ENCODE results near the gene MYH15.
A peak's percentile ranks its signal among the peaks of the same experiment; 100 is the strongest.

MYH15 gene

GRCh38 chr3:108485146-108485545 is 25.2 kb downstream of the MYH15 start:
- POLR2A ChIA-PET = no interaction called here
- no peak for TF ChIP-seq PKNOX1 (IDR thresholded peaks at IDR 0.05)
- TF ChIP-seq FOXA1 (IDR thresholded peaks at IDR 0.05) = no peak
- no peak for TF ChIP-seq SP1 (IDR thresholded peaks at IDR 0.05)
- no peak for TF ChIP-seq FOXM1 (IDR thresholded peaks at IDR 0.05; ENCODE audit: borderline replicate concordance)
- no peak for TF ChIP-seq HDGF (IDR thresholded peaks at IDR 0.05; ENCODE audit: borderline replicate concordance)
- TF ChIP-seq TARDBP (IDR thresholded peaks at IDR 0.05) = no peak
- no peak for TF ChIP-seq ARNT (IDR thresholded peaks at IDR 0.05)
- no peak for TF ChIP-seq CTBP1 (IDR thresholded peaks at IDR 0.05; ENCODE audit: borderline replicate concordance)
- TF ChIP-seq FOXK2 (IDR thresholded peaks at IDR 0.05) = no peak
- TF ChIP-seq LEF1 (IDR thresholded peaks at IDR 0.05; ENCODE audit: borderline replicate concordance) = no peak
- TF ChIP-seq NFRKB (IDR thresholded peaks at IDR 0.05) = no peak
- no peak for TF ChIP-seq SUZ12 (IDR thresholded peaks at IDR 0.05)
- DNase-seq (ENCODE audit: extremely low spot score) = no peak
- CTCF ChIA-PET = interaction anchor here (2.2 kb wide), 1 partner anchor 8 kb away, joined by 14 read pairs; no protein-coding TSS in a partner anchor

- DNase-seq (ENCODE audit: extremely low spot score) = no peak
- ChIA-PET CTCF (no interaction called here), POLR2A (no interaction called here)
- no peak for TF ChIP-seq NFRKB (IDR thresholded peaks at IDR 0.05)
- no peak for TF ChIP-seq BHLHE40 (IDR thresholded peaks at IDR 0.05; ENCODE audit: borderline replicate concordance)
- TF ChIP-seq SP1 (IDR thresholded peaks at IDR 0.05) = no peak
- no peak for TF ChIP-seq ARNT (IDR thresholded peaks at IDR 0.05)
- TF ChIP-seq L3MBTL2 (conservative IDR thresholded peaks at IDR 0.05) = no peak
Measured at GRCh38 chr3:108479224-108479623, 31.2 kb downstream of the MYH15 start.

GRCh38 chr3:108477511-108478147 is 32.8 kb downstream of the MYH15 start:
- peak; percentile 67 for DNase-seq (ENCODE audit: extremely low spot score)
- POLR2A ChIA-PET = no interaction called here
- no peak for TF ChIP-seq NFRKB (IDR thresholded peaks at IDR 0.05)
- no peak for TF ChIP-seq FOXM1 (IDR thresholded peaks at IDR 0.05; ENCODE audit: borderline replicate concordance)
- no peak for TF ChIP-seq FOXK2 (IDR thresholded peaks at IDR 0.05)
- TF ChIP-seq TARDBP (IDR thresholded peaks at IDR 0.05) = no peak
- no peak for TF ChIP-seq CTBP1 (IDR thresholded peaks at IDR 0.05; ENCODE audit: borderline replicate concordance)
- no peak for TF ChIP-seq ZNF384 (IDR thresholded peaks at IDR 0.05)
- TF ChIP-seq ELF4 (IDR thresholded peaks at IDR 0.05) = no peak
- TF ChIP-seq BHLHE40 (IDR thresholded peaks at IDR 0.05; ENCODE audit: borderline replicate concordance) = no peak
- no peak for TF ChIP-seq L3MBTL2 (conservative IDR thresholded peaks at IDR 0.05)
- CTCF ChIA-PET = interaction anchor here (0.6 to 1.5 kb wide), 6 partner anchors 9 to 550 kb away, joined by 3 to 18 read pairs (median 4); no protein-coding TSS in a partner anchor

GRCh38 chr3:108475220-108475782 is 35.1 kb downstream of the MYH15 start:
- TF ChIP-seq HDGF (IDR thresholded peaks at IDR 0.05; ENCODE audit: borderline replicate concordance) (no peak), L3MBTL2 (conservative IDR thresholded peaks at IDR 0.05) (no peak), ZNF384 (IDR thresholded peaks at IDR 0.05) (no peak), FOXM1 (IDR thresholded peaks at IDR 0.05; ENCODE audit: borderline replicate concordance) (no peak), FOXK2 (IDR thresholded peaks at IDR 0.05) (no peak), ARNT (IDR thresholded peaks at IDR 0.05) (no peak), FOXA1 (IDR thresholded peaks at IDR 0.05) (no peak), BHLHE40 (IDR thresholded peaks at IDR 0.05; ENCODE audit: borderline replicate concordance) (no peak), NFRKB (IDR thresholded peaks at IDR 0.05) (no peak), TARDBP (IDR thresholded peaks at IDR 0.05) (no peak), ELF4 (IDR thresholded peaks at IDR 0.05) (no peak), PKNOX1 (IDR thresholded peaks at IDR 0.05) (no peak)
- no peak for DNase-seq (ENCODE audit: extremely low spot score)
- ChIA-PET CTCF (interaction anchor here (0.5 to 1.2 kb wide), 2 partner anchors 11 to 1245 kb away, joined by 3 read pairs; no protein-coding TSS in a partner anchor), POLR2A (interaction anchor here (0.7 kb wide), 1 partner anchor 484 kb away, joined by 3 read pairs; no protein-coding TSS in a partner anchor)

GRCh38 chr3:108474581-108474980 is 35.8 kb downstream of the MYH15 start:
- ChIA-PET CTCF (interaction anchor here (0.5 to 1.1 kb wide), 2 partner anchors 15 to 1245 kb away, joined by 3 read pairs; no protein-coding TSS in a partner anchor), POLR2A (no interaction called here)
- TF ChIP-seq FOXK2 (IDR thresholded peaks at IDR 0.05) (no peak), BHLHE40 (IDR thresholded peaks at IDR 0.05; ENCODE audit: borderline replicate concordance) (no peak), LEF1 (IDR thresholded peaks at IDR 0.05; ENCODE audit: borderline replicate concordance) (no peak), L3MBTL2 (conservative IDR thresholded peaks at IDR 0.05) (no peak), HDGF (IDR thresholded peaks at IDR 0.05; ENCODE audit: borderline replicate concordance) (no peak), FOXA1 (IDR thresholded peaks at IDR 0.05) (no peak), TARDBP (IDR thresholded peaks at IDR 0.05) (no peak), CTBP1 (IDR thresholded peaks at IDR 0.05; ENCODE audit: borderline replicate concordance) (no peak), ELF4 (IDR thresholded peaks at IDR 0.05) (no peak), SP1 (IDR thresholded peaks at IDR 0.05) (no peak), FOXM1 (IDR thresholded peaks at IDR 0.05; ENCODE audit: borderline replicate concordance) (no peak), PKNOX1 (IDR thresholded peaks at IDR 0.05) (no peak), NFRKB (IDR thresholded peaks at IDR 0.05) (no peak), ARNT (IDR thresholded peaks at IDR 0.05) (no peak), SUZ12 (IDR thresholded peaks at IDR 0.05) (no peak), ZNF384 (IDR thresholded peaks at IDR 0.05) (no peak)
- no peak for DNase-seq (ENCODE audit: extremely low spot score)

GRCh38 chr3:108473711-108474110 is 36.7 kb downstream of the MYH15 start:
- ChIA-PET POLR2A (no interaction called here), CTCF (interaction anchor here (1.1 kb wide), 1 partner anchor 16 kb away, joined by 3 read pairs; no protein-coding TSS in a partner anchor)
- DNase-seq (ENCODE audit: extremely low spot score) = no peak
- TF ChIP-seq CTBP1 (IDR thresholded peaks at IDR 0.05; ENCODE audit: borderline replicate concordance) (no peak), FOXA1 (IDR thresholded peaks at IDR 0.05) (no peak), FOXK2 (IDR thresholded peaks at IDR 0.05) (no peak), HDGF (IDR thresholded peaks at IDR 0.05; ENCODE audit: borderline replicate concordance) (no peak), ARNT (IDR thresholded peaks at IDR 0.05) (no peak), FOXM1 (IDR thresholded peaks at IDR 0.05; ENCODE audit: borderline replicate concordance) (no peak), ZNF384 (IDR thresholded peaks at IDR 0.05) (no peak), ELF4 (IDR thresholded peaks at IDR 0.05) (no peak), L3MBTL2 (conservative IDR thresholded peaks at IDR 0.05) (no peak), NFRKB (IDR thresholded peaks at IDR 0.05) (no peak), SP1 (IDR thresholded peaks at IDR 0.05) (no peak), TARDBP (IDR thresholded peaks at IDR 0.05) (no peak), BHLHE40 (IDR thresholded peaks at IDR 0.05; ENCODE audit: borderline replicate concordance) (no peak), LEF1 (IDR thresholded peaks at IDR 0.05; ENCODE audit: borderline replicate concordance) (no peak), SUZ12 (IDR thresholded peaks at IDR 0.05) (no peak), PKNOX1 (IDR thresholded peaks at IDR 0.05) (no peak)
